ENCODE results near the gene GSTK1.
"Not testable (repeated sequence)": the region's sequence is repeated elsewhere in the genome, so short reads cannot be mapped to it uniquely, and the experiment has no call there.

GSTK1 gene

DNA sequence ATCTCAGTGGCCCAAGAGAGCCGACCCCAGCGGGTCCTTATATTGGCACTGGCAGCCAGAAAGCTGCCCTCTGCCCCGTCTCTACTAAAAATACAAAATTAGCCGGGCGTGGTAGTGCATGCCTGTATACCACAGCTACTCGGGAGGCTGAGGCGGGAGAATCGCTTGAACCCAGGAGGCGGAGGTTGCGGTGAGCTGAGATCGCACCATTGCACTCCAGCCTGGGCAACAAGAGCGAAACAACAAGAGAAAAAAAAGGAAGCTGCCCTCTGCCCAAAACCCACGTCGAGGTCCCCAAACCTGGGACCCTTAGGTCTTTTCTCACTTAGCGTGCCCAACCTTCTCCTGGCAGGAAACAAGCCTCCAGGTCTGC is 941 bp downstream of the GSTK1 start:
- FAIRE-seq; DNase-seq (ENCODE audit: extremely low spot score, insufficient read length, low read depth): not testable (repeated sequence)

DNA sequence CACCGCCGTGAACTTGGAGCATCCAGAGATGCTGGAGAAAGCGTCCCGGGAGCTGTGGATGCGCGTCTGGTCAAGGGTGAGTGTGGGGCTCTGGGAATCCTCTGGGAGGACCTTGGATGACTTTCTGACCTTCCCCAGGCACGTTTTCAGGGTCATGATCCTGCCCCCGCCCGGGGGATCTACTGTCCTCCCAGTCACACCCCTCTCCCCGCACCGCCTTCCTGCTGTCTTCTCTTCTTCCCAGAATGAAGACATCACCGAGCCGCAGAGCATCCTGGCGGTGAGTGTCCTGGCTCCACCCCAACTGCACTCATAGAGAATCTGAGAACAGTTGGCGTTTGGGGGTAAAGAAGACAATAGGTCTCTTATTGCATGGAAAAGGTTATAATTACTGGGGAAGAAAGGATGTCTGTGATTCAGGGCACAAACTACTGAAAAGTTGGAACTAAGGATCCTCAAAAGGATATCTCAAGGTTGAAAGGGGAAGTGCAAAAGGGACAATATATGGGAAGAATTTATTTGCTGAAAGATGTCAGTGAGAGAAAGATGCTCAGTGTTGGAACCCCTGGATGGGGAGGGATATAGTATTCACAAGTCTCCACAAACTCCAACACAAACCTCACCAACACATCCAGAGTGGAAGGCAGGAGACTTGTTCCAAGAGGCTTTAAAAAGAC is 1.9 kb downstream of the GSTK1 start:
- FAIRE-seq: no peak
- no peak for DNase-seq (ENCODE audit: extremely low spot score, insufficient read length, low read depth)

DNA sequence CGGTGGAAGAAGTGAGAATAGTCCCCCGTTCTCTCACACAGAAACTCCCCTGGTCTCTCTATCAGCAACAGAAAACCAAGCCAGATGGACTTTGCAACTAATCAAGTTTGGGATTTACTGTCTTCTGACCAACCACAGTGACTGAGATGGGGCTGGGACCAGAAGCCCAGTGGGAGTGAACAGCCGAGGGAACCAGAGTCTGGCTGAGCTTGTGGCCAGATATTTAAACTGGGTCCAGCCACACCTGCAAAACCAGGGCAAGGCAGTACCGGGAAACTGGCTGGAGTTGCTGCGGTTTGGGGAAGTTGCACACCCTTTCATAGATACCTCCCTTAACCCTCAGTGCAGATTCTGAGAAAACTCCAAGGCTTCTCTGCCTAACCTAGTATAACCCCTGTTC is 6.0 kb downstream of the GSTK1 start:
- DNase-seq (ENCODE audit: extremely low spot score, insufficient read length, low read depth) (no peak), FAIRE-seq (no peak)

DNA sequence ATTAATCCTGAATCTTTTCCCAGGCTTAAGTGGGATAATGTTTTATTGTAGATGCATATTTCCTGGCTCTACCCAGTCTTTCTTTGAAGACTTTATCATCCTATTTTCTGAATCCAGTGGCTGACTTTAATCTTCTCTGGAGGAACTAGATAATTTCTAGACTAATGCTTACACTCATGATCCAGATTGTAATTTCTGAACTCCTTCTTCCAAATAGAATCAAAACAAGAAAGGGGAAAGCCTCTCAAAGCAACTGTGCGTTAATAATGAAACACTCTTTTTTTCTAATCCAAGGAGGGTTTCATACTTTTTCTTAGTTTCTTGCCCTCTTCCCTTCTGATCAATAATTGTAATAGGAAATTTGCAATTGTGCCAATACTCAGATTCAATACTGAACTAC is 8.0 kb downstream of the GSTK1 start:
- DNase-seq (ENCODE audit: extremely low spot score, insufficient read length, low read depth) (no peak), FAIRE-seq (no peak)

DNA sequence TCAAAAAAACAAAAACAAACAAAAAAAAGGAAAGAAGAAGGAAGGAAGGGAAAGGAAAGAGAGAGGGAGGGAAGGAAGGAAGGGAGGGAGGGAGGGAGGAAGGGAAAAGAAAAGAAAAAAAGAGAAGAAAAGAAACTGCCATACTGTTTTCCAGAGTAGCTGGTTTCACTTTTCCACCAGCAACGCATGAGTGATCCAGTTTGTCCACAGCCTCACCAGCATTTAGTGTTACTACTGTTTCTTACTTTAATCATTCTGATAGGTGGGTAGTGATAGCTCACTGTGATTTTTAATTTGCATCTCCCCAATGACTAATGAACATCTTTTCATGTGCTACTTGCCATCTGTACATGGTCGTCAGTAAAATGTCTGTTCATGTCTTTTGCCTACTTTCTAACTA is 9.6 kb downstream of the GSTK1 start:
- DNase-seq (ENCODE audit: extremely low spot score, insufficient read length, low read depth): no peak
- no peak for FAIRE-seq

DNA sequence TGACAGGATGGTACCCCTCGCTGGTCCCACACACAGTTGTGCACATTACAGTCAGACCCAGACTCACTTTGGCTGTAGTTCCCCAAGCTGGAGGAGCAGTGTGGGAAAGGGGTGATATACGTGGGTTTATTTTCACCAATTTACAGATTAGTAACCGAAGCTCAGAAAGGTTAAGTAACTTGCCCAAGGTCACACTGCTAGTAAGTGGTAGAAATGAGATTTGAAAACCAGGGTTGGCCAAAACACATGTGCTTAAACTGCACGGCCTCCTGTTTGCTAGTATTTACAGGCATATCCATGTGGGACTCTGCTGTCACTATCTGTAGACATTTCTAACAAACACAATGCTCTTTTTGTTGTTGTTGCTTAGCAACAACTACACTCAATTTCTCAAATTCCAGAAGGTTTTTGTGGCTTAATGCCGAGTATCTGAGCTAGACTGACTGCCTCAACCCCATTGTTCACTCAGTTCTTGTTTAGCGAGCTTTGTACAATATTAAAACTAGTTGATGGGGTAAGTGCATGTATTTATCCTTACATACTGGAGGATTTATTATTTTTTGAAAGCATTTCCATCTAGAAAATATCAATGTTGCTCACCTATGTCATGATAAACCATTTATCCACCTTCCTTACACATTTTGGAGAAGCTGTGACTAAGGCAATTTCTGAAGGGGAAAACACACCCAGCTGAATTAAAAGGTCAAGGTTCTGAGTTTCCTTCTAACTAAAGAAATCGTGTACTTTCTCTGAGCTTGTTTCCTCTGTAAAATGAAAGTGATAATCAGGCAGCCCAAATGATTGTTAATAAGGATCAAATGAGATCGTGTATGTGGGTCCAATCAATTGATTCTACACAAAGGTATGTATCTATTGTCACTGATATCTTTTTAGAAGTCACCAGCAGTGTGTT is 16.2 kb downstream of the GSTK1 start:
- FAIRE-seq (no peak), DNase-seq (ENCODE audit: extremely low spot score, insufficient read length, low read depth) (no peak)

DNA sequence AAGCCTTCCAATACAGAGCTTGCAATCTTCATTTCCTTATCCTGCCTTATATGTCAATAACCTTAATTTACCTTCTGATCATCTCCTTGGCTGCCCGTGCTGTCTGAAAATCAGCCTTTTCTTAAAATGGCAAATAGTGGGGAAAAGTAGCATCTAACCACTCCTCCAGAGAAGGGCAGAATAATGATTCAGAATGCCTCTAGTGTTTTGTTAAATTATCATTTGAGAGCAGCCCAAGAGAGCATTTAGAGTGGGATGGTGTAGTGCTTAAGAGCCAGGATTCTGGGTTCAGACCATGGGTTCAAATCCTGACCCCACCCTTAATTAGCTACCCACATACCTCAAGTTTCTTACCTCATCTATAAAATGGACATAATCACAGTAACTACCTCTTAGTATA is 16.9 kb downstream of the GSTK1 start:
- FAIRE-seq: no peak
- DNase-seq (ENCODE audit: extremely low spot score, insufficient read length, low read depth): no peak

DNA sequence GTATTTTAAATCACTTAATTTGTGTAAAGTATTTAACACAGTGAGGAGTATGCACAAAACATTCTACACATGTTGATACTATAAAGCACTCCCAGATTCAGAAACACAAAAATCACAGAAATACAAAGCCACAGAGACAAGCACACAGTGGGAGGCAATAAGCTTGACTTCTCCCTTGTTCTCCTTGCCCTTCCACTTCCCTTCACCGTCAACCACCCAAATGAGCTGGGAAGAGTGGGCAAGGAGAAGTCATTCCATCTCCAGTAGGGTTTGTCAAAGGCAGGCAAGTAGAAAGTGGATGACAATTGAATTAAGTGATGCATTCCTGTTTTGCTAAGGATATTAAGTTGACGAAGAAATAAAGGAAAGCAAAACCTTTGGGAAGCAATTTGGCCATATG is 17.3 kb downstream of the GSTK1 start:
- FAIRE-seq (no peak), DNase-seq (ENCODE audit: extremely low spot score, insufficient read length, low read depth) (no peak)

DNA sequence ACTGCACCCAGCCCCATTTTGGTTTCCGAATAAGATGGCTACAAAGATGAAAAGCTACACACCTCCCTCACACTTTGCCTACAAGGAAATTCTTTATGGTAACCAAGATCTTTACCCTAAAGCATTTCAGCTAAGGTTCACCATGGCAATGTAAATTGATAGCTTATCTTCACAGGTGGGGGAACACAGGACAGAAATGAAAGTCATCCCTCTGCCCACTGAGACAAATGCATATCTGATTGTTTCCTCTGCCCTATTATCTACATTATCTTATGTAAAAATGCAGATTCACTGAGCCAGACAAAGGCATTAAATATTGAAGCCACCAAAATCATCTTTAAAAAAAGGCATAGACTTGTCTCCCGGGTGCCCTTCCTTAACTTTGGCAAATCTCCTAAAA is 18.3 kb downstream of the GSTK1 start:
- DNase-seq (ENCODE audit: extremely low spot score, insufficient read length, low read depth) (no peak), FAIRE-seq (no peak)

DNA sequence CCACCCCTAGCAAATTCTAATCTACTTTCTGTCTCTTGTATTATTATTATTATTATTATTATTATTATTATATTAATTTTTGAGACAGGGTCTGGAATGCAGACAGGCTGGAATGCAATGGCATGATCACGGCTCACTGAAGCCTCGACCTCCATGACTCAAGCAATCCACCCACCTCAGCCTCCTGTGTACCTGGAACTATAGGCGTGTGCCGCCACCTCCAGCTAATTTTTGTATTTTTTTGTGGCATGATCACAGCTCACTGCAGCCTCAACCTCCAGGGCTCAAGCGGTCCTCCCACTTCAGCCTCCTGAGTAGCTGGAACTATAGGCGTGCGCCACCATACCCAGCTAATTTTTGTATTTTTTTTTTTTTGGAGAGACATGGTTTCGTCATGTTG is 18.9 kb downstream of the GSTK1 start:
- FAIRE-seq (no peak), DNase-seq (ENCODE audit: extremely low spot score, insufficient read length, low read depth) (no peak)

DNA sequence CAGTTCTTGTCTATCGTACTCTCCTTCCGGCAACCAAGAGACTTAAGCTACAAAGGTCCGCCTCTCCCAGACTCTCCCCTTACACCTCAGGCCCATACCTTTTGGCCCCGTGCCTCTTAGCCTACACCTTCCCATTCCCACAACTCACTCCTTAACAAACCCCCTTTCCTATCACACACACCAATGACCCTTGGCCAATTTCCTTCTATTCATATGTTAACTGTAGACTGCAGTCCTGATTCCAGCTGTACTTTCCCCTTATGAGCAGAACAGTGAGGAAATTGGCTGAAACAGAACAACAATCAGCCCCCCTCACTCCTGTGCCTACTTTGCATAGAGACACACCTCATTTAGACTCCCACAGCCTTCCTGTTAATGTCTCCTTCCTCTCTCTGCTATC is 20.1 kb downstream of the GSTK1 start:
- no peak for DNase-seq (ENCODE audit: extremely low spot score, insufficient read length, low read depth)
- FAIRE-seq: no peak

DNA sequence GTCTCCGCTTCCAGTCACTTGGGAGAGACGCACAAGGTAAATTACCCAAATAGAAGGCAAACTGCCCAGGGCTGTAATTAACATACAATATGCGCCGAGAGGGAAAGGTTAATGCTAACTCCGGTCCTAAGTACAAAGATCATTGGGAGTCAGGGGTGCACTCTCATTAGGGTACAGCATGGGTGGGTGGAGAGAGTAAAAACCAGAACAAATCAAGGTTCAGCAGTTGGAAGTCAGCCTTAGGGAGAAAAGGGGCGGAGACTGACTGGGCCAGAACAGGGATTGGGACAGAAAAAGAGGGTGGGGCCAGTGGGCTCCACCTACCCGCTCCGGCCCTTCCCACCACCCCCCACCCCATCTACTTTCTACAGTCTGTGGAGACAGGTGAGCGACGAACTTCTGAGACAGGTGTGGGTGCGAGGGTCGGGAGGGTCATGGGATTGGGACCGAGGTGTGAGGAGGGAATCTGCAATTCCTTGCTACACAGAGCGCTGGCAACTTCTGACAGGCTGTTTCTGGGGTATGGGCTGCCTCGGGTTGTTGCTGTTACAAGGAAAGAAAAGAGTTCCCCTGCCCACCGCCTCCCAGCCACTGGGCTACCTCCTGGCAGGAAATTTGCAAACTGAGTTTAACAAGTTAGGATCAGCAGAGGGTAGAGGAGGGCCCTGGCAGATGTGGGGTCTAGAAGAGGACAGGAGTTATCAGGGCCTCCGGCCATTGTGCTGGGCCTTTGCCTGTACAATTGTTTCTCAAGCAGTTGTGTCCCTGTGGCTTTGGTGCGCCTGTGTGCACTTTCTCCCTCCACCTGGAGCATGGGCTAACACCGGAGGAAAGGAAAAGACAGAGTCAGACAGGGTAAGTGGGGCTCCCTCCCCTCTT is 21.6 kb downstream of the GSTK1 start, which contains the start of gene TMEM139:
Gene TMEM139 (plus strand): TSS at position 368 of the 879 bp plus-strand sequence. CDS start 1,000 bp downstream, outside the sequence.
- DNase-seq (ENCODE audit: extremely low spot score, insufficient read length, low read depth): no peak
- FAIRE-seq: no peak

DNA sequence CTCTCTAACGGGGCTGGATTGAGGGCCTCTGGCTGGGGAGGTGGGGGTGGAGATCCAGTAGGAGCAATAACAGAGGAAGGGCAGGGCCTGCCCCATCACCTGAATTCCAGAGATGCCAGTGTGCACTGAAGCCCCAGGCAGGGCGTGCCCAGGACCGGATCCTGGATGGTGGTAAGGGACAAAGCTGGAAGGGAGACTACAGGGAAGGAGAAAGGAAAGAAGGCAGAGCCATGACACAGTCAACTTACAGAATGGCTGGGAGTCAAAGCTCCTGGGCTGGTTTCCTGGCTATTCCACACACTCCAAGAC is 22.2 kb downstream of the GSTK1 start:
- no peak for FAIRE-seq
- DNase-seq (ENCODE audit: extremely low spot score, insufficient read length, low read depth): no peak

DNA sequence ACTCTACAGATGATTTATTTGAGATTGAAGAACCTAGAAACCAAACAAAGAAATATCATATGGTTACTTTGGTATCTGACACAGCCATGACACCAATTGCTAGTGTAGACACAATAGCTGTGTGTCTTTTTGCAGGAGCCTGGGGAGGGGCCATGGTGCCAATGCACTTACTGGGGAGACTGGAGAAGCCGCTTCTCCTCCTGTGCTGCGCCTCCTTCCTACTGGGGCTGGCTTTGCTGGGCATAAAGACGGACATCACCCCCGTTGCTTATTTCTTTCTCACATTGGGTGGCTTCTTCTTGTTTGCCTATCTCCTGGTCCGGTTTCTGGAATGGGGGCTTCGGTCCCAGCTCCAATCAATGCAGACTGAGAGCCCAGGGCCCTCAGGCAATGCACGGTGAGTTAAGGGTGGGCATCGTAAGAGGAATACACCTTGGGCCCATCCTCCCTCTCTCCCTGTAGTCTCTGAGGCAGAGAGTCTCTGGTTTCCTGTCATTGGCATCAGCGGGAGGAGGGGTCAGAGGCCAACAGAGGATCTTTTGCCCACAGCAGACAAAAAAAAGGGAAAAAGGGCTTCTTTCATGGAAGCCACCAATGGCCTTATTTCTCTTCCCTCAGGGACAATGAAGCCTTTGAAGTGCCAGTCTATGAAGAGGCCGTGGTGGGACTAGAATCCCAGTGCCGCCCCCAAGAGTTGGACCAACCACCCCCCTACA is 22.7 kb downstream of the GSTK1 start:
- FAIRE-seq: no peak

DNA sequence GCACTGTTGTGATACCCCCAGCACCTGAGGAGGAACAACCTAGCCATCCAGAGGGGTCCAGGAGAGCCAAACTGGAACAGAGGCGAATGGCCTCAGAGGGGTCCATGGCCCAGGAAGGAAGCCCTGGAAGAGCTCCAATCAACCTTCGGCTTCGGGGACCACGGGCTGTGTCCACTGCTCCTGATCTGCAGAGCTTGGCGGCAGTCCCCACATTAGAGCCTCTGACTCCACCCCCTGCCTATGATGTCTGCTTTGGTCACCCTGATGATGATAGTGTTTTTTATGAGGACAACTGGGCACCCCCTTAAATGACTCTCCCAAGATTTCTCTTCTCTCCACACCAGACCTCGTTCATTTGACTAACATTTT is 23.3 kb downstream of the GSTK1 start:
- no peak for FAIRE-seq
- DNase-seq (ENCODE audit: extremely low spot score, insufficient read length, low read depth): no peak

More for the DNA sequence above, 22.7 kb downstream of the GSTK1 start:
- DNase-seq (ENCODE audit: extremely low spot score, insufficient read length, low read depth): no peak

DNA sequence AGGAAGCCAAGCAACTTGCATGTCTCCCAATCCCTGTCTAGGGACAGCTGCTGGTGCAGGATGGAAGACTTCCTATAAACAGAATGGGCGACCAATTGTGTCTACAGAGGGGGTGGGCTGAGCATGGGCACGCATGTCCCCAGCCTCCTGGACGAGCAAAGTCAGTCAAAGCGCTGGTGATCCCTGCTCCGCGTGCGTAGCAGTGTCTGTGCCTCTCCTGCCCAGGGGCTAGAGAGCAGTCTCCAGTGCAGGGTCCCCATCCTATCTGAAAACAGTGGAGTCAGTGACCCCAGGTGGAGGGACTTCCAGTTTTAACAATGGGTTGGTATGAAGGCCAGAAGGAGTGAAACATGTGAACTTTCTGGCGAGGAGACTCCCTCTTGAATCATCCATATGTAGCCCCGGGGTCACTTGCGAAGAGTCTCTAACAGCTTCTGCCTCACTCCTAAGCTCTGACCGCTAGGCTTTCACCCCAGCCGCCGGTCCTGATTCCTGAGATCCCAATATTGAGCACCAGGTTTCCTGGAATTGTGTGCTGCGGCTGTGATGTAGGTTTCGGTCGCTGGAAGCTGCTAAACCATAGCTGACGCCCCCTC is 24.2 kb downstream of the GSTK1 start:
- DNase-seq (ENCODE audit: extremely low spot score, insufficient read length, low read depth) (no peak), FAIRE-seq (no peak)

DNA sequence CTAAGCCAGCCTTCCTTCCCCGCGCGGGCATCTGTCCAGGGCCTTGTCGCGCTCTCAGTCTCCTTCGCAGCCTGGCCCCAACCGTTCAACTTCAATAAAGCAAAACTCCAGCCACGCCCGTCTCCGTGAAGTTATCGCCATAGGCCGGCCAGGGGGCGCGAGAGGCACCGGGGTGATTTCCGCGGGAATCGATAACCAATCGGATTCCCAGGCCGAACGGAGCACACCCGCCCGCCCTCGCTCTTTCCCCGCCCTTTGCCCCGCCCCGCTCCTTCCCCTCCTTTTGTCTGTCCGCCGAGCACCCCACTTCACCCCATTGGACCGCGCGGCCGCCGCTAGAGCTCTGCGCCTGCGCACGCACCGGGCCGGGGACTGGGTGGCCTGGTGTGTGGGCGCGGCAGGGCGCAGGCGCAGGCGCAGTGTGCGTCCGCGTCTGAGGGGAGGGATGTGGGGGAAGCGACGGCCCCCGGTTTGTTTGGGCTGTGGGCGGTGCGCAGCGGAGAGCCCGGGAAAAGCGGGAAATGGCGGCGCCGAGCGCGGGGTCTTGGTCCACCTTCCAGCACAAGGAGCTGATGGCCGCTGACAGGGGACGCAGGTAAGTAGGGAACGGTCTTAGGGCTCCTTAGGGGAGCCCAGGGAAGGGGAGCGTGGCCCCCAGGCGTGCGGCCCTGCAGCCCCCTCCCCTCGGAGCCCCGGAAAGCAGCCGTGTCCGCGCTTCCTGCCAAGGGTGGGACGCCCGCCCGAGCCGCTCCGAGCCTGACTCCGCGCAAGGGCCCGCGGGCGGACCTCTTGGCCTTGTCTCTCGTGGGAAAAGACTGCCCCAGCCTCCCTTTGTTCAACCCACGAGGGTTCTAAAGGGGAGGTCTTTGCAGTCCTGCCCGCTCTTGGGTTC is 24.9 kb downstream of the GSTK1 start, which contains the start of gene CASP2:
Gene CASP2 (plus strand): TSS at position 417 of the 892 bp plus-strand sequence. CDS start 105 bp downstream, at position 522.
- peak; percentile 92 for FAIRE-seq
- peak; percentile 100 for DNase-seq (ENCODE audit: extremely low spot score, insufficient read length, low read depth)

DNA sequence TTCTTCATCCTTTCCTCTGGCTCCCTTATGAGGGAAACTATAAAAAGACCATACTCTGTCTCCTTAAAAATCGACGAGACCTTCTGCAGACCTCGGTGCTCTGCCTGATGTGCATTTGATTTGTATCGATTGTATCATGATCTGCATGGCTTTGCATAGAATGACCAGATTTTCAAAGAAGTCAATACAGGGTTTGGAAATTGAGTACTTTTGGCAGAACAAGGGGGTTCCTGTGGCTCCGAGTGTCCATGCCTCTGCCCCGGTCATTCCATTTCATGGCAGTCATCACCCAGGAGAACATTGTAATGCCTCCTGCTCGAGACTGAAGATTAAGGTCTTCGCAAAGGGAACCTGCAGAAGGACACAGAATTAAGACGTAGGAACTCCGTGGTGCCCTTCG is 25.6 kb downstream of the GSTK1 start:
- no peak for DNase-seq (ENCODE audit: extremely low spot score, insufficient read length, low read depth)
- FAIRE-seq: no peak

DNA sequence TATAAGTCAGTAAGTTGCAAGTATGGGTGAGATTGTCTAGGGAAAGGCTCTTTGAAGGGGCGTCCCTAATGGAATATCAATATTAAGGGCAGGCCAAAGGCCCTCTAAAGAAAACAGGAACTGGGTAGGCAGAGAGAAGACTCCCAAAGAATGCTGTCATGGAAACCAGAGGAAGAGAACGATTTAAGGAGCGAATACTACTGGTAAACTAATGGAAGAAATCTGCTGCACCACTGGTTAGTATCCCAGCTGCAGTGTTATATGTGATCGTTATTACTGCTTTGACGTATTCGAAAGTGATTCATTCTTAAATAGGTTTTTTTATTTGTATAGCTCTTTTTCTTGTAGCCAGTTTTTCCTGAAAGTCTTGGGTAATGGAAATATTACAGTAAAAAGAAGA is 26.2 kb downstream of the GSTK1 start:
- FAIRE-seq (no peak), DNase-seq (ENCODE audit: extremely low spot score, insufficient read length, low read depth) (no peak)
